ENCODE data around the gene FTH1. TPM values are rescaled to one million over a fixed set of nuclear protein-coding genes. Genes with fewer than 3 reads are reported as not detected.
A peak's percentile ranks its signal among the peaks of the same experiment; 100 is the strongest.

FTH1 gene
- total and polyA plus RNA-seq, 2 of the 13 experiments (the other 11 are each of a cell fraction or from before 2014, with no cell fraction given), result 607 to 760 TPM

- TF ChIP-seq HOXA7 (CRISPR knock-in tag; IDR thresholded peaks at IDR 0.05) (no peak), ZFX (CRISPR knock-in tag; IDR thresholded peaks at IDR 0.05; ENCODE audit: low read depth) (peak; percentile 97), ZFP41 (CRISPR knock-in tag; IDR thresholded peaks at IDR 0.05; ENCODE audit: borderline replicate concordance) (no peak), ZNF263 (CRISPR knock-in tag; IDR thresholded peaks at IDR 0.05) (peak; percentile 45; the same call in 1 of the 2 replicates), CERS6 (CRISPR knock-in tag; IDR thresholded peaks at IDR 0.05) (no peak), JDP2 (CRISPR knock-in tag; IDR thresholded peaks at IDR 0.05; ENCODE audit: borderline replicate concordance) (no peak), ZNF501 (CRISPR knock-in tag; IDR thresholded peaks at IDR 0.05) (no peak), KDM2A (CRISPR knock-in tag; IDR thresholded peaks at IDR 0.05; ENCODE audit: borderline replicate concordance, low read depth) (0 out of 2 replicates have a peak, but pooled peaks have one; percentile 42), NFE2L2 (IDR thresholded peaks at IDR 0.05; ENCODE audit: low read length) (no peak), ZNF160 (CRISPR knock-in tag; IDR thresholded peaks at IDR 0.05) (0 out of 2 replicates have a peak, but pooled peaks have one; percentile 35), ZNF382 (CRISPR knock-in tag; IDR thresholded peaks at IDR 0.05; ENCODE audit: borderline replicate concordance) (no peak), ZNF180 (CRISPR knock-in tag; IDR thresholded peaks at IDR 0.05; ENCODE audit: borderline replicate concordance, low read depth) (no peak), ZMYM4 (CRISPR knock-in tag; IDR thresholded peaks at IDR 0.05) (peak; percentile 47), ZNF747 (CRISPR knock-in tag; IDR thresholded peaks at IDR 0.05; ENCODE audit: borderline replicate concordance) (no peak), RARA (CRISPR knock-in tag; IDR thresholded peaks at IDR 0.05) (0 out of 2 replicates have a peak, but pooled peaks have one; percentile 17), ARID5B (CRISPR knock-in tag; IDR thresholded peaks at IDR 0.05) (peak; percentile 83), REL (CRISPR knock-in tag; conservative IDR thresholded peaks at IDR 0.05) (no peak), TAF1 (CRISPR knock-in tag; IDR thresholded peaks at IDR 0.05) (no peak), FOXA1 (IDR thresholded peaks at IDR 0.05) (no peak), FOXA1 (CRISPR knock-in tag; IDR thresholded peaks at IDR 0.05) (peak; percentile 36; the same call in 1 of the 2 replicates), ZNF446 (CRISPR knock-in tag; IDR thresholded peaks at IDR 0.05) (no peak), CENPX (CRISPR knock-in tag; IDR thresholded peaks at IDR 0.05) (no peak), SALL1 (CRISPR knock-in tag; IDR thresholded peaks at IDR 0.05) (peak; percentile 76), ZHX1 (CRISPR knock-in tag; IDR thresholded peaks at IDR 0.05; ENCODE audit: low read depth) (peak; percentile 28; the same call in 1 of the 2 replicates), CEBPG (CRISPR knock-in tag; IDR thresholded peaks at IDR 0.05) (peak; percentile 84)
Measured at GRCh38 chr11:62001450-62002191, 34.2 kb upstream of the FTH1 start (continued).

Measured in HepG2 (cell line).